HFFc6 (cell line): Measurements from ENCODE around the gene SGMS2. TPM values are rescaled to one million over a fixed set of nuclear protein-coding genes. Genes with fewer than 3 reads are reported as not detected.

Experiments
- DNase-seq: peaks from one replicate; pipeline ENCODE4 v3.0.0-alpha.2; 2018
- H3K27ac Mint-ChIP-seq: 2 replicates; pipeline ENCODE4 v1.8.0; 2020; ENCODE audit warnings: mild to moderate bottlenecking, mixed read lengths
- H3K27me3 Mint-ChIP-seq: 2 replicates; pipeline ENCODE4 v1.8.0; 2021; ENCODE audit warnings: mild to moderate bottlenecking, moderate library complexity, mixed read lengths; ENCODE audit not compliant: insufficient read depth
- H3K36me3 Mint-ChIP-seq: 2 replicates; pipeline ENCODE4 v1.8.0; 2021; ENCODE audit warnings: low read depth, mixed read lengths
- H3K4me1 Mint-ChIP-seq: 2 replicates; pipeline ENCODE4 v1.8.0; 2020; ENCODE audit warnings: low read depth, mixed read lengths
- H3K4me3 Mint-ChIP-seq: 2 replicates; pipeline ENCODE4 v1.8.0; 2020; ENCODE audit warnings: mild to moderate bottlenecking, moderate library complexity, mixed read lengths
- H3K9me3 Mint-ChIP-seq: 2 replicates; pipeline ENCODE4 v1.8.0; 2020; ENCODE audit warnings: mild to moderate bottlenecking, mixed read lengths
- CTCF ChIP-seq: fragments of 200-600 bp; sonication (generic); IDR thresholded peaks from 2 replicates; pipeline ENCODE4 v1.5.0; 2021; ENCODE audit warnings: antibody characterized with exemption, mild to moderate bottlenecking
- total RNA-seq, 6 experiments: library from RNA; stranded (reverse); fragmentation: NEBNext Ultra II Directional; extraction: Animal tissue kit (Norgen Biotek cat#: 25700); gene quantifications; 2 replicates in 1 of 6; 3 replicates in 5 of 6; pipeline ENCODE4 v1.2.3, GENCODE V29; 2021

The SGMS2 gene
- total RNA-seq, 6 experiments from 2014 or later, result 30.5 to 45.9 (median 34.7) TPM

DNA sequence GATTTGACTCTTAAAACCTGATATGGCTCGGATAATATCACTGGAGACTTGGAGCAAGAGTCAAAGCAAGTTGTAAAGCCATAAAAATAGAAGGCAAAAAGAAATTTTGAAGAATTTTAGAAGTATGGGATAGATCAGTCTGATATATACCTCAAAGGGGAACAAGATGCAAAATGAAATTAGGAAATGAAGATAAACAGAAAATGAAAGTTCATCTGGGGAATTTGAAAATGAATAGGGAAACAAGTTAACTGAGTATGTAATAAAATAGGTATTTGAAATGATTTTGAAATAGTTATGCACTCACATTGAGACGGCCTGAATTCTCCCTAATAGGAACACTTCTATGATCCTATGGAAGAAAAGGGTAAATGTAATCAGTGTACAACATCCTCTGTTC is 112.3 kb downstream of the SGMS2 start:
- no peaks in the 10 kb centered on the region for H3K9me3 Mint-ChIP-seq
- peaks cover 15% of the 10 kb centered on the region for H3K36me3 Mint-ChIP-seq
- no peak for DNase-seq
- no peaks in the 10 kb centered on the region for H3K27me3 Mint-ChIP-seq
- H3K27ac Mint-ChIP-seq, result no peak overlapping the region
- peaks cover 38% of the 10 kb centered on the region for H3K4me1 Mint-ChIP-seq
- no peak overlapping the region for H3K4me3 Mint-ChIP-seq
- no peak for TF ChIP-seq CTCF

DNA sequence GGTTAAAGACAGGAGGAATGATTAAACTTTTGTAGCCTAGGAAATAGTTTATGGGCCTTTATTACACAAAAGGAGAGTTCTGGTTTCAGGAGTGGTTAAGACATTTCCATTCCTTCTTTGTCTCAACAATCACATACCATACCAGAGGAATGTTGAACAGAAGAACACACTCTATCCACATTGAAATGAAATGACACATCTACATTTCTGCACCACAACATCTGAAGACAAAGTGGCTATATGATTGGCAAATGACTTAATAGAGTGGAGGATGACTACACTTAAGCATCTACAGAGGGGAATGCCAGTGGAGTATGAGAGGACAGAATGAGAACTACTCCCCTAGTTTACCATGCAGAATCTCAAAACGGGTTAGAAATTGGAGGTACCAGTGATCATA is 114.6 kb downstream of the SGMS2 start:
- H3K4me3 Mint-ChIP-seq, result no peak overlapping the region
- peak overlapping the region; percentile 41 for H3K27ac Mint-ChIP-seq
- DNase-seq, result peak; percentile 67
- no peak for TF ChIP-seq CTCF
- H3K36me3 Mint-ChIP-seq, result peaks cover 23% of the 10 kb centered on the region
- H3K9me3 Mint-ChIP-seq, result no peaks in the 10 kb centered on the region
- no peaks in the 10 kb centered on the region; the same call in 1 of the 2 replicates for H3K27me3 Mint-ChIP-seq
- peaks cover 15% of the 10 kb centered on the region for H3K4me1 Mint-ChIP-seq

DNA sequence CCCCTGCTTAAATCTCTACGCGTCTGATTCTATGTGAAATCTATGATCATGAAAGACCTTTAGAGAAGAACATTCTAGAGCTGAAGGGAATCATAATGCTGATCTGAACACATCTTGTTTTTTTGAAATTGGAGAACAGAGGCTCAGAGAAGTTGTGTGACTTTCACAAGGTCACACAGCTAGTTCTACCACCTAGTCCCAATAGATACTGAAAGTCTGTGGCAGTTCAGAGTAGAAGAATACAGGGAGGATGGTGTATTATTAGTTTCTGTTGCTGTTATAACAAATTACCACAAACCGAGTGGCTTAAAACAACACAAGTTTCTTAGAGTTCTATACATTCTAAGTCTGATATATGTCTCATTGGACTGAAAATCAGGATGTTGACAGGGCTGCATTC is 121.1 kb downstream of the SGMS2 start:
- Mint-ChIP-seq H3K4me3 (no peak overlapping the region), H3K27ac (no peak overlapping the region), H3K4me1 (peaks cover 13% of the 10 kb centered on the region), H3K9me3 (no peaks in the 10 kb centered on the region), H3K36me3 (peaks cover 33% of the 10 kb centered on the region), H3K27me3 (no peaks in the 10 kb centered on the region; the same call in 1 of the 2 replicates)
- TF ChIP-seq CTCF, result no peak
- DNase-seq, result no peak

DNA sequence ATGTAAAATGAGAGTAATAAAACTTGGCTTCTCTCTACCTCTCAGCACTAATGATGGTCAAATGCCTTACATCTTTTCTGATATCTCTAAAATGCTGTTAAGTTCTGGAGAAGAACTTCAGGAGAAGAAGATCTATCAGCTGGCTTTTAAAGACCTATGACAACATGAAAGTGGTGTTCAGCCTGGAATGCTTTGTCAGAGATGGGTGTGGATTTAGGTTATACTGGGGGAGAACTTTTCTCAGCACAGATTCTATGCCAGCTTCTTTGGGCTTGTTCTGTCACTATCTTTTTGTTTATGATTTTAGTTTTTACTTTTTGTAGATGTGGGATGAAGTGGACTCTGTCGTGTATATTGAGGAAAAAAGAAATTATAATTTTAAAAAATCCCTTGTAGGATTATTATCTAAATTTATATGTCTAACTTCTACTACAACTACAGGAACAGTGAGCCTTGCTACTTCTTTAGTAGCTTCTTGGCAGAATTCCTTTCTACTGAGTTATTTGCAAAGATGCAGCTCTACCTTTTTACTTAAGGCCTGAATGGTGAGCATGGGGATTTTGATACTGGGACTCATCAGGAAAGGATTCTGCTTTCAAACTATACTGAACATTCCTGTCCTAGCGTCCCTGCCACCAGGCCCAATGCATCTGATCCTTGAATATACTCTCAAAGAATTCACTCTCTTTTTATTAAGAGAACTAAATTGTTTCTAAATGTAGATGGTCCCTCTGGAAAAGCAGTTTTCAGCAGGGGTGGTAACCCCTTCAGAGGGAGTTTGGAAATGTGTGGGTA is 126.2 kb downstream of the SGMS2 start:
- H3K4me1 Mint-ChIP-seq, result peaks cover 39% of the 10 kb centered on the region
- H3K27ac Mint-ChIP-seq, result peak overlapping the region; percentile 86
- TF ChIP-seq CTCF, result no peak
- H3K36me3 Mint-ChIP-seq, result peaks cover 23% of the 10 kb centered on the region
- H3K4me3 Mint-ChIP-seq, result peak overlapping the region; percentile 69
- DNase-seq, result peak; percentile 39
- no peaks in the 10 kb centered on the region for H3K9me3 Mint-ChIP-seq
- H3K27me3 Mint-ChIP-seq, result no peaks in the 10 kb centered on the region

DNA sequence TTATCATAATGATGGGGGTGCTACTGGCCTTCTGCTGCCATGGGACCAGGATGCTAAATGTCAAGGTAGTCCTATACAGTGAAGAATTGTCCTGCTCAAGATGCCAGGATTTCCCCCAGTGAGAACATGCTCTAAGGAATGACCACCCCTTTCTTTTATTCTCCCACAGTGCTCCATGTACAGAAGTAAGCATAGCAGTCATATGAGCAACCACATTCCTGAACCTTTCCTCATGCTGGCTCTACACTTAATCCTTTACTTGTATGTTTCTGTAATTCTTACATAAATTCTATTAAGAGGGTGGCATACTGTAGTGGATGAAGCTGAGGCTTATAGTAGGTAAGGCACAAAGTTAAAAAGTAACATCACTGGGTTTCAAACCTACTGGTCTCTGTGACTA is 126.8 kb downstream of the SGMS2 start:
- H3K27ac Mint-ChIP-seq, result peak overlapping the region; percentile 86
- peak overlapping the region; percentile 69 for H3K4me3 Mint-ChIP-seq
- no peaks in the 10 kb centered on the region for H3K27me3 Mint-ChIP-seq
- peaks cover 4% of the 10 kb centered on the region for H3K9me3 Mint-ChIP-seq
- H3K36me3 Mint-ChIP-seq, result peaks cover 29% of the 10 kb centered on the region
- peak; percentile 85 for DNase-seq
- H3K4me1 Mint-ChIP-seq, result peaks cover 44% of the 10 kb centered on the region
- TF ChIP-seq CTCF, result no peak
